Measurements from ENCODE around the gene HHLA2.

Gene HHLA2

GRCh38 chr3:108315767-108316301 lies 19.5 kb downstream of the HHLA2 start:
- no peak overlapping the region for H3K4me3 ChIP-seq (ENCODE audit: low read length)
- TF ChIP-seq CTCF (conservative IDR thresholded peaks at IDR 0.05; ENCODE audit: low read depth, low read length) = no peak
- DNase-seq (ENCODE audit: low read depth) = no peak

- no peak for DNase-seq (ENCODE audit: low read depth)
- no peak overlapping the region for H3K4me3 ChIP-seq (ENCODE audit: low read length)
- no peak for TF ChIP-seq CTCF (conservative IDR thresholded peaks at IDR 0.05; ENCODE audit: low read depth, low read length)
Observed at GRCh38 chr3:108319428-108320082, 23.2 kb downstream of the HHLA2 start.

- TF ChIP-seq CTCF (conservative IDR thresholded peaks at IDR 0.05; ENCODE audit: low read depth, low read length) = no peak
- H3K4me3 ChIP-seq (ENCODE audit: low read length) = no peak overlapping the region
- no peak for DNase-seq (ENCODE audit: low read depth)
Observed at GRCh38 chr3:108320746-108321350, 24.5 kb downstream of the HHLA2 start.

- peak; percentile 17 for TF ChIP-seq CTCF (conservative IDR thresholded peaks at IDR 0.05; ENCODE audit: low read depth, low read length)
- H3K4me3 ChIP-seq (ENCODE audit: low read length) = no peak overlapping the region
- no peak for DNase-seq (ENCODE audit: low read depth)
Observed at GRCh38 chr3:108322352-108322751, 26.0 kb downstream of the HHLA2 start.

- TF ChIP-seq CTCF (conservative IDR thresholded peaks at IDR 0.05; ENCODE audit: low read depth, low read length) = no peak
- H3K4me3 ChIP-seq (ENCODE audit: low read length) = no peak overlapping the region
- no peak for DNase-seq (ENCODE audit: low read depth)
Observed at GRCh38 chr3:108324177-108324576, 27.8 kb downstream of the HHLA2 start.

- TF ChIP-seq CTCF (conservative IDR thresholded peaks at IDR 0.05; ENCODE audit: low read depth, low read length) = no peak
- H3K4me3 ChIP-seq (ENCODE audit: low read length) = no peak overlapping the region
- DNase-seq (ENCODE audit: low read depth) = no peak
Observed at GRCh38 chr3:108327168-108327567, 30.8 kb downstream of the HHLA2 start.

All from retinal pigment epithelial cell (primary cell).